ENCODE measurements around the gene PRCP.

DNA sequence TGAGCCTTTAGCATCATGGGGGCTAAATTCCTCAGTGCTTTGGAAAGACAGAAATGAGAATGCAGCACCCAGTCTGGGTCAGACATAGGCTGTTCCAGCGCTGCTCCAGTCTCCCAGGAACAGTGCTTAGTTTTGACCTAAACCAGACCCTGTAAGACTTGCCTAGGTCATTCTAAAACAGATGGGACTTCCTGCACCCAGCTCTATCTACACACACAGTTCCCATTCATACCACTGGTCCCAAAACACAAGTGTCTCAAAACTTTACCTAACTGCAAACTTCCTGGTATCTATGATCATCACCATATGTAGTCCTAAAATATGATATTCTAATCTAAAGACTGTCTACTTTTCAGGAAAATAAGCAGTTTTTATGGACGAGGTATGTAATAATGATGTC lies 37.9 kb downstream of the PRCP start:
- TF ChIP-seq, protein P1, sequence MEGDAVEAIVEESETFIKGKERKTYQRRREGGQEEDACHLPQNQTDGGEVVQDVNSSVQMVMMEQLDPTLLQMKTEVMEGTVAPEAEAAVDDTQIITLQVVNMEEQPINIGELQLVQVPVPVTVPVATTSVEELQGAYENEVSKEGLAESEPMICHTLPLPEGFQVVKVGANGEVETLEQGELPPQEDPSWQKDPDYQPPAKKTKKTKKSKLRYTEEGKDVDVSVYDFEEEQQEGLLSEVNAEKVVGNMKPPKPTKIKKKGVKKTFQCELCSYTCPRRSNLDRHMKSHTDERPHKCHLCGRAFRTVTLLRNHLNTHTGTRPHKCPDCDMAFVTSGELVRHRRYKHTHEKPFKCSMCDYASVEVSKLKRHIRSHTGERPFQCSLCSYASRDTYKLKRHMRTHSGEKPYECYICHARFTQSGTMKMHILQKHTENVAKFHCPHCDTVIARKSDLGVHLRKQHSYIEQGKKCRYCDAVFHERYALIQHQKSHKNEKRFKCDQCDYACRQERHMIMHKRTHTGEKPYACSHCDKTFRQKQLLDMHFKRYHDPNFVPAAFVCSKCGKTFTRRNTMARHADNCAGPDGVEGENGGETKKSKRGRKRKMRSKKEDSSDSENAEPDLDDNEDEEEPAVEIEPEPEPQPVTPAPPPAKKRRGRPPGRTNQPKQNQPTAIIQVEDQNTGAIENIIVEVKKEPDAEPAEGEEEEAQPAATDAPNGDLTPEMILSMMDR (conservative IDR thresholded peaks at IDR 0.05; ENCODE audit: low read depth, low read length), result no peak
- no peak for TF ChIP-seq EZH2 (IDR thresholded peaks at IDR 0.05; ENCODE audit: low read length, unreplicated experiment)

Data from PC-3 (cell line).